Measurements from ENCODE around the gene SPATA19.

The SPATA19 gene

DNA sequence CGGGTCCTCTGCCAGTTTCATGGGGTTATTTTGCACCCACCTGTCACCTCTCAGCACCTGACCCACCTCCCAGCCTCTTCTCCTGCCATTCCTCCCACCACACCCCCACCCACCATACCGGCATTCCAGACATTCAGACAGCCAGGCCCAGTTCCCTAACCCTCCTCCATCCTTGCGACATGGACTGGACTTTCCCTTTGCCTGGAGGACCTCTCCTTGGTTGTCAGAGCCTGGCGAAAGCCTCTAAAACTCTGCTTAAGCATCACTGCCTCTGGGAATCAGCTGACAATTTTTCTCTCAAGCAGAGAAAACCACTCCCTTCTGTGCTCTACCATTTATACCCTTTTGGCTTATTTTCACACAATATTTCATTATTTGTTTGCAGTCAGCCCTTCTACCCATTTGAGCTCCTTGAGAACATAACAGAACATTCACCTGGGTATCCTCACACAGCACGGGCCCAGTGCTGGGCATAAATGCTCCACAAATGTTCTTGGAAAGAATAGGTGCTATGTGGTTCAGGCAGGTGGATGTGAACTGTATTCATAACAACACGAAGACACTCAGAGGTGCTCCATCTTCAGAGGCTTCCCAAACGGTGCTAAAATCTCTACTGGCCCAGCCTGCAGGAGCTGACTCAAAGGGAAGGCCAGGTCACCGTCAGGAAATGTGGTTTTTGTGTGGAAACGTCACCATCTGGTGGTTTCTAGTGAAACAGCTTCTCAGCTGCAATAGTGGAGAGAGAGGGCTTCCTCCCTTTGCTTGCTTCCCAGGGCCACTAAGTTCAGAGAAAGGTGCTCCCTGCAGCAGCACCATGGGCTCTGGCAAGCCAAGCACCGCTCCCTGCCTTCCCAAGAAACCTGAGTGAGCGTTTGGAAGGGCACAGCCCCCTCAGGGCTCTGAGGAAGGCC is 10.4 kb downstream of the SPATA19 start:
- DNase-seq: peak; percentile 42

GRCh38 chr11:133833898-133834681 is 11.2 kb downstream of the SPATA19 start:
- DNase-seq: no peak

- DNase-seq: no peak
Measured at GRCh38 chr11:133832991-133833897, 12.1 kb downstream of the SPATA19 start.

DNA sequence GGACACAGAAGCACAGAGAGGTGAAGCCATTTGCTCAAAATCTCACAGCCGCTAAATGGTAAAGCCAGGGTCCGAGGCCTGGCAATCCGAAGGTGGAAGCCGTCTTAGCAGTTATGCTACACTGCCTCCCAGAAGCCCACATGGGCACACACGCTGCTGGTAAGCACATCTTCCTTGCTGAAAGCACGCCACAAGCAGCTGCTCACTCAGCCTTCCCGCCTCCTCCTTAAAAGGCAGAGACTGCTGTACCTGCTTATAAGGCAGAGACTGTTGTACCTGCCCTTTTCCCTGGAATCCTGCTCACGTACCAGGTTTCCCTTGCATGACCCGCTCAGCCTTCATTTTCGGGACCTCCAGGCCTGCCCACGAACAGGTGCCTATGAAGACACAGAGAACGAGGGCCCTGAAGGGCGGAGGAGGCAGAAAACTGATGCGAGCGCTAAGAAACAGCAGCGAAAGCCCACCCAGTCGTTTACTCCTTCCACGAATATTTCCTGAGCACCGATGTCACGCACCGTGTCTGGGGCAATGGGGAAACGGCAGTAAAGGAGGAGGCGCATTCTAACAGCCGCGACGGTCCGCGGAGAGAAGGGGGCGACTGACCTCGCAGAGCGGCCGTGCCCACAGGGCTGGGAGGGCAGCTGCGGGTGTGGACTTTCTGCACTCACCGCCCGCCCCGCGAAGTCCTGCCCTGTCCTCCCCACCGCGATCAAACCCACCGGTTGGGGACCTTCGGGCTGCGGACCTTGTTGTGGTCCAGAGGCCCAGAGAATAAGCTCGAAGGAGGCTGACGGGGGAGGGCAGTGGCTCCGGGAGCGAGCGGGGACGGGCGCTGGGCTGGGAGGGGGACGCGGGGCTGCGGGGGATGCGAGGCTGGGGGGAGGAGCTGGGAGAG is 13.0 kb downstream of the SPATA19 start:
- DNase-seq: no peak

DNA sequence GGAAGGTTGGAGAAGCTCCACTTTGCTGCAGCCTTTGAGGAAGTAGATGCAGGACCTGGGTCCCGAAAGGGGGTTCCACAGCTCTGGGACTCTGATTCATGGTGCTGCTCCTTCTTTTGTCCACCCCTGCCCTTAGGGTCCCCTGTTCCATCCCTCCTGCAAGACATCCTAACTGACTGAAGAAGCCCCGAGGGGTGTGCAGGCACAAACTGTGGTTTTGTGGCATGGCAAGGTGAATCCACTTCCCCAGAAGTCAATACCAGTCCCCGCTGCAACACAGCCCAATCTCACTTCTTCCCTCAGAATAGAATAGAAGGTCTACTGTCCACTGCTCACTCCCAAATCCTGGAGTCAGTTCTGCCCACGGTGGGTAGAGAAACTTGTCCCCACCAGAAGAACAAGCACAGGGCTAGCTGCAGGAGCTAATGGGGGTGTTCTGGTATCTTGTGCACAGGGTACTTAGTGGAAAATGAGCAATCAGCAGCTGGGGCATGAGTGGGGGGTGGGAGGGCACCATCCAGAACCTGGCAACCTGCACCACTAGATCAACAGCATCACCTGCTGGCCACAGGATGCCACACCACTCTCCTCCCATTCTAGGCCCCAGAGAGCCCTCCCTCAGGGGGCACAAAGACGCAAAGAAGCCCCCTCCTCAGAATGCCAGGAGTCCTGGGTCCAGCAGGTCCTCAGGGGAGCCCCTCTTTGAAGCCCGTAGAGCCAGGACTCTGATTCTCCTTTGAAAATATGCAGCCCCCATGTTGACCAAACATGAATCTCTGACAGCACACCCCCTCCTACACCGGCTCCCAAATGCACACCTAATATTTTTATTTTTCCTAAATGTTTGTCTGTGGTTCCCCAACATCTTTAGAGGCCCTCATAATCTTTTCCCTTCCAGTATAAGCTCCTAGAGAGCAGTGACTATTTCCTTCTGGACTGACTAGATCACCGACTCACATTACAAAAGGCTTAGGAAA is 14.1 kb downstream of the SPATA19 start:
- peak; percentile 28 for DNase-seq

GRCh38 chr11:133829566-133829965 is 15.7 kb downstream of the SPATA19 start:
- DNase-seq: no peak

- DNase-seq: no peak
Measured at GRCh38 chr11:133828871-133829270, 16.4 kb downstream of the SPATA19 start.

DNA sequence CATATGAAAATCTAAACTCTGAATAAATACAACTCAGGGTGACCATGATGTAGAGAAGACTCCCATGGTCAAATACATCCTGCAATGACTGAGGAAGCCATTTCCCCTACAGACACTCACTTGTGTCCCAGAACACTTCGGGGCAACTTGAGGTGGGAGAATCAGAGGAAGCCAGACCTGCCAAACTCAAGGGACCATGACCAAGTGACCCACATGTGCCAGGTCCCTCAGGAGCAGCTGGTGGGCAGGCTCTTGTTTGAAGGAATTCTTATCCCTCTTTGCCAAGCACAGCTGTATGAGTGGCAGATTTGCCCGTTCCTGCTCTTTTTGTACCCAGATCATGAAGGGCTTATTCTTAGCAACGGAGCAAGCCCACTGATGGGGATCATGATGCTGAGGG is 17.8 kb downstream of the SPATA19 start:
- DNase-seq: no peak

DNA sequence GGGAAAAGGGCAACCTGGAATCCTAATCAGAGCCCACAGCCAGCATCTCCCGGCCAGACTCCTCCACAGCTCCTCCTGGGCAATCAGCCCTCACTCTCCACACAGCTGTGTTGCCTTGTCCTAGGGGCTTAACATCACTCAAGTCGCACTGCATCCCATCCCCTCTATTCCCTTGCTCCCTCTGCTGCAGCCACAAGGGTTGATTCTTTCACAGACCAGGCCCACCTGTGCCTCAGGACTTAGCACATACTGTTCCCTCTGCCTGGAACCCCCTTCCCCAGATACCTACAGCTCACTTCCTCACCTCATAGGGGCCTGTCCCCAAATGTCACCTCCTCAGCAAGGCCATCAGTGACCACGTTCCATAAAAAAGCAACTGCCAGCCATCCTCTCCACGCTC is 18.4 kb downstream of the SPATA19 start:
- DNase-seq: no peak

DNA sequence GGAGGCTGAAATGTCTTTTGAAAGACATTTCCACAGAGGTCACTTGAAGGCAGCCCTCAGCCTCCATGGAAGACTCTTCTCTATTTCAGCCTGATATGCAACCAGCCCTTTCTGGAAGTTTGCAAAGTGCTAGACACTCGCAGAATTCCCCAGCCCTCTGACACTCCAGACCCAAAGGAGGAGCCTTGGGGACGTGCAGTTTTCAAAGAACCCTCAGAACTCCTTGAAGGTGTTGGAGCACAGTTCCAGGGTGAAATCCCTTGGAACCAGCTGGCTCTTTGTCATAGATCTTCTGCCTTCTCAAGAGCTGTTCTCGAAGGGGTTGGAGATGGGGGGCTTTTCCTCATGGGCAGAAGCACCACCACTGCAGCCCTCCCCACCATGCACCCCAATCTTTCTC is 19.6 kb downstream of the SPATA19 start:
- DNase-seq: no peak

DNA sequence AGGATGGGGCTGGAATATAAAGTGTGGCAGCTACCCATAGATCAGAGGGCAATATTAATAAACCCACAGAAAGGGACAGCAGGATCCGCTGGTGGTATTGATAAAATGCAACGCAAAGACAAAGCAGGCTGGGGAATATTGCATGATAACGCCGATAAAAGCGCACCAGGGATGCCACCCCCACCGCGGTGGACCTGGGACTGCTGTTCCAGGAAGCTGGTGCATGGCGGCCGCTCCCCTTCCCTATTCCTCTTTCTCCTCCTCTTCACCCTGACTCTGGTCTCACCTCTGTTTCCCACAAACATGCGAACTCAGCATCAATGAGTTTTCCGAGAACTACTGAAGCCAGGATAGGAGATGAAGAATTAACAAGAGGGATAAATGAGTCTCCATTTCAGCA is 20.2 kb downstream of the SPATA19 start:
- DNase-seq: no peak

DNA sequence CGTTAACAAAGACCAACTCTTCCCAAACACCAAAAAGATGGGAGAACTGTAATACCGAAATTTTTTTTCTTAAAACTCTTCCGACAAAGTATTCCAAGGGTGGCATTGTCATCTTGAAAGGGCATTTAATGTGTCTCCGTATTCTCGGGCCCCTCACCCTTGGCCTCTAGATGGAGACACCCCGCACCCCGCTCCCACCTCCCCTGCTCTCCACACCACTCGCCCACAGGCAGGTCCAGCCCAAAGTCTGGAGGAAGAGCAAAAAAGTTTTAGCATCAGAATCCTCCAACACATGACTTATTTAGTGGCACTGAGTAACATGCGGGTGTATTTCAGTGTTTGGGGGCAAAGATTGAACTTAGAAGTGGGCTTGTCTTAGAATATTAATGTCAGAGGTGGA is 20.7 kb downstream of the SPATA19 start:
- DNase-seq: no peak

- DNase-seq: no peak
Measured at GRCh38 chr11:133823614-133824013, 21.7 kb downstream of the SPATA19 start.

- DNase-seq: no peak
Measured at GRCh38 chr11:133823211-133823610, 22.1 kb downstream of the SPATA19 start.

GRCh38 chr11:133821776-133822175 is 23.5 kb downstream of the SPATA19 start:
- DNase-seq: peak; percentile 2

GRCh38 chr11:133819746-133820315 is 25.5 kb downstream of the SPATA19 start:
- no peak for DNase-seq

DNA sequence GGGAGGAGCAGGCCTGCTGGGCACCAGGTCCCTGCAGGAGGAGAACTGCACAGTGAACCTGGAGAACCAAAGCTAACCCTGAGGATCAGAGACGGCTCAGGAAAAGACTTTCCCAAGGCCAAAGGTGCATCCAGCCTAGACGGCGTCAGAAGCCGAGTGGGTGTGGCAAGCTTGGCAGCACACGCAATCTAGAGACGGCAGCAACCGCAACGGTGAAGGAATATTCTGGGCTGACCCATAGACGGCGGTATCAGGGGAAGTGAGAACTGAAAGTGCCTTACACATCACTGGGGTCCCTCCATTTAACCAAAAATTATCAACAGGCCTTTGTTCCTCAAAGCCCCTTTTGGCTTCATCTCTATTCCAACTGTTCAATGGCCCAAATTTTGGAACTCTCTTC is 26.2 kb downstream of the SPATA19 start:
- no peak for DNase-seq

DNA sequence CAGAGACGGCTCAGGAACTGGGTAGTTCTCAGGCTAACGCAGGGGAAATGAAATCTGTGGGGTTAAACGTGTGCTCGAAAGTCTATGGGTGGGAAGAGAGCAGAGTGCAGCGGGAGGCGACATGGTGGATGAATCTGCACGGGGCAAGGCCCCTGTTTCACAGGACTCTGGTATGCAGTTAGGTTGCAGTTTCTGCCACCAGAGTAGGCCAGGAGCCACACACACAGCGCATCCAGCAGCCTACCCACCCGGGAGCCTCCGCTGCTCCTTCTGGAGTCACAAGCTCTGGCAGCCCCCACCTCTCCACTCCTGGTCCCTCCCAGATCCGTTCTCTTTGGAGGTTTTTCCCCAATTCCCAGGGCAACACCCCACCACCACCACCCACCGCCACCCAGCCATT is 27.0 kb downstream of the SPATA19 start:
- no peak for DNase-seq

DNA sequence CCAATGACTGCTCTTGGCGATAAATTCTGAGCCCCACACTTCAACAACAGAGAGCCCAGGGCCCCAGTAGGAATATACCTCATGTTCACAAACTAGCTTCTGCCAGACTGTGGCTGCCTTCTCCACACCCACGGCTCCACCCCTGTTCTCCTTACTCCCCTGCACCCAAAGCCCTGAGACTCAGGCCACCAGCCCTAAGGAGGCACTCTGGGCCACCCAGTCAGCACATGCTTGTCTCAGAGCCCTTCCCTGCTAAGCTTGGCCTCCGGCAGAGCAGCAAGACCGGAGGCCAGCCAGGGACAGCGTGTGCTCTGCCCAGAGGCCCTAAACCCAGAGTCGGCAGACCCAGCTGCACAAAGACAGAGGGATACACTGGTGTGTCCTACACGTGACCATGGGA is 27.9 kb downstream of the SPATA19 start:
- DNase-seq: no peak

- DNase-seq: no peak
Measured at GRCh38 chr11:133816146-133816870, 29.0 kb downstream of the SPATA19 start.
